Testis (tissue), 3 donors: Measurements from ENCODE around the gene MYO3A. TPM values are rescaled to one million over a fixed set of nuclear protein-coding genes. Genes with fewer than 3 reads are reported as not detected.

Experiments used
- DNase-seq: peaks from one replicate; pipeline ENCODE4 v3.0.0-alpha.2; 2019
- H3K27ac ChIP-seq, 2 donors: fragments of 200-600 bp; sonication (generic); one replicate each; pipeline ENCODE4 v1.5.1; 2019
- H3K27me3 ChIP-seq: fragments of 200-600 bp; sonication (generic); one replicate; pipeline ENCODE4 v1.5.1; 2019
- H3K36me3 ChIP-seq: fragments of 200-600 bp; sonication (generic); one replicate; pipeline ENCODE4 v1.5.1; 2017; ENCODE audit warnings: low read depth; ENCODE audit errors: missing control alignments
- H3K4me1 ChIP-seq: fragments of 200-600 bp; sonication (generic); one replicate; pipeline ENCODE4 v1.5.1; 2019
- H3K4me3 ChIP-seq, 2 donors: fragments of 200-600 bp; sonication (generic); one replicate each; pipeline ENCODE4 v1.5.1; 2017 to 2019
- H3K9me3 ChIP-seq: fragments of 200-600 bp; sonication (generic); one replicate; pipeline ENCODE4 v1.5.1; 2017
- POLR2A ChIP-seq: fragments of 450-650 bp; IDR thresholded peaks from one replicate; pipeline ENCODE4 v1.6.1; 2017; ENCODE audit warnings: antibody characterized with exemption, mild to moderate bottlenecking, moderate library complexity
- WGBS, 2 donors: methylation state at CpG; one replicate each; pipeline ENCODE4 v1.1.5; 2018; 5-methylcytosine and 5-hydroxymethylcytosine counted together
- intact Hi-C: fragments of 100-400 bp; cut with DNase I; formaldehyde crosslinking; loops from one replicate; pipeline ENCODE4 v1.15.1; 2023; ENCODE audit warnings: low total_unique reads
- polyA plus RNA-seq: library from polyadenylated mRNA; stranded (reverse); fragments of 350-450 nt; fragmentation: Illumina TruSeq; extraction: RNeasy Lipid Tissue Mini Kit (QIAGEN cat#74804); gene quantifications from one replicate; pipeline ENCODE4 v1.2.3, GENCODE V29; 2014; ENCODE audit warnings: low read depth, low replicate concordance; ENCODE audit not compliant: insufficient read depth
- total RNA-seq, 2 donors: library from RNA; depleted of rRNA; stranded (reverse); fragments of >200 nt; gene quantifications; one replicate each; pipeline ENCODE4 v1.2.3, GENCODE V29; 2016
- TF ChIP-seq, protein P1 (sequence below), 3 experiments: fragments of 450-650 bp in 2 of 3; fragments of 200-600 bp in 1 of 3; sonication (generic) in 1 of 3; IDR thresholded peaks; one replicate each; pipeline ENCODE4 v1.5.1; 2016 to 2019; ENCODE audit warnings: antibody characterized with exemption in 3 of 3, mild to moderate bottlenecking in 2 of 3, moderate library complexity in 1 of 3

The MYO3A gene
- total and polyA plus RNA-seq, 3 donors from 2014 or later: 8.7 to 21.1 (median 9.5) TPM

DNA sequence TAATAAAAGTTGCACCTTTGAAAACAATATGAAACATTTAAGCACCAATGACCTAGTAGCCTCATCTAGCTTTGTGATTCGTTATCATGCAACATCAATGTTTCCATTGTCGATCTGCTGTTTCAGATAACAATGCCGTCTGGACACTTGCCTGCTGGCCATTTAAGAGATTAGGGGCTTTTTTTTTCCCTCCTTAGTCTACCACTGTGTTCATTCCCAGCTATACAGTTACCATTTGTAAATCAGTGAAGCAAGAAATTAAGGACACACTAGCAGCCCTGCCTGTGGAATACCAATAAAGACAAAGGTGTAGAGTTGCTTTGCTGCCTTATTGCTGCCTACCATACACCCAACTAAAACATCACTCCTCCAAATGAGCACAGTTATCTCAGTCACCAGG lies 37.6 kb upstream of the MYO3A start:
- intact Hi-C loops: no loop called here
- H3K4me1 ChIP-seq: no peaks in the 10 kb centered on the region
- no peak for DNase-seq
- no peaks in the 10 kb centered on the region for H3K9me3 ChIP-seq
- H3K36me3 ChIP-seq: no peaks in the 10 kb centered on the region
- 28 to 39% methylated on average over 3 of the region's 3 CpGs for WGBS, 2 donors
- H3K4me3 ChIP-seq: no peak overlapping the region
- H3K27ac ChIP-seq: no peak overlapping the region
- TF ChIP-seq, protein P1, sequence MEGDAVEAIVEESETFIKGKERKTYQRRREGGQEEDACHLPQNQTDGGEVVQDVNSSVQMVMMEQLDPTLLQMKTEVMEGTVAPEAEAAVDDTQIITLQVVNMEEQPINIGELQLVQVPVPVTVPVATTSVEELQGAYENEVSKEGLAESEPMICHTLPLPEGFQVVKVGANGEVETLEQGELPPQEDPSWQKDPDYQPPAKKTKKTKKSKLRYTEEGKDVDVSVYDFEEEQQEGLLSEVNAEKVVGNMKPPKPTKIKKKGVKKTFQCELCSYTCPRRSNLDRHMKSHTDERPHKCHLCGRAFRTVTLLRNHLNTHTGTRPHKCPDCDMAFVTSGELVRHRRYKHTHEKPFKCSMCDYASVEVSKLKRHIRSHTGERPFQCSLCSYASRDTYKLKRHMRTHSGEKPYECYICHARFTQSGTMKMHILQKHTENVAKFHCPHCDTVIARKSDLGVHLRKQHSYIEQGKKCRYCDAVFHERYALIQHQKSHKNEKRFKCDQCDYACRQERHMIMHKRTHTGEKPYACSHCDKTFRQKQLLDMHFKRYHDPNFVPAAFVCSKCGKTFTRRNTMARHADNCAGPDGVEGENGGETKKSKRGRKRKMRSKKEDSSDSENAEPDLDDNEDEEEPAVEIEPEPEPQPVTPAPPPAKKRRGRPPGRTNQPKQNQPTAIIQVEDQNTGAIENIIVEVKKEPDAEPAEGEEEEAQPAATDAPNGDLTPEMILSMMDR (IDR thresholded peaks at IDR 0.05): no peak
- TF ChIP-seq POLR2A: no peak
- no peaks in the 10 kb centered on the region for H3K27me3 ChIP-seq

DNA sequence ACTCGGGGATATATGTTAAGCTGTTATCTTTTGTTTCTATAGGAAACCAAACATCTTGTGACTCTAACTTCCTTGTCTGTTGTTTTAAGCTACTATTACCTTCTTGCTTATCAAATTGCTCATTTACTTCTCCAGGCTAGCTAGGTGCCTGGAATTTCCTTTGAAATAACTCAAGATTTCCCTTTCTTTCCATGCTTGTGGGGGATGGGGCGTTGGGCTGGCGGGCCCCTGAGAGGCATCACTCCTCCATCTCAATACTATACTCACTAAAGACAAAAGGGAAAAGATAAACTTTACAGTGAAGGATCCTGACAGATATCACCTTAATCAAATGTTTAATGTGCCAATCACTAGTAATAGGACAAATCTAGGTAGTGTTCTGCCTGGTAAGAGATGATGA lies 34.7 kb upstream of the MYO3A start:
- TF ChIP-seq, protein P1 (IDR thresholded peaks at IDR 0.05): no peak
- no peak for TF ChIP-seq POLR2A
- intact Hi-C loops: no loop called here
- H3K4me3 ChIP-seq: no peak overlapping the region
- H3K4me1 ChIP-seq: no peaks in the 10 kb centered on the region
- 67 to 69% methylated on average over 3 of the region's 3 CpGs for WGBS, 2 donors
- no peaks in the 10 kb centered on the region for H3K36me3 ChIP-seq
- no peaks in the 10 kb centered on the region for H3K9me3 ChIP-seq
- H3K27ac ChIP-seq: no peak overlapping the region
- DNase-seq: no peak
- no peaks in the 10 kb centered on the region for H3K27me3 ChIP-seq

DNA sequence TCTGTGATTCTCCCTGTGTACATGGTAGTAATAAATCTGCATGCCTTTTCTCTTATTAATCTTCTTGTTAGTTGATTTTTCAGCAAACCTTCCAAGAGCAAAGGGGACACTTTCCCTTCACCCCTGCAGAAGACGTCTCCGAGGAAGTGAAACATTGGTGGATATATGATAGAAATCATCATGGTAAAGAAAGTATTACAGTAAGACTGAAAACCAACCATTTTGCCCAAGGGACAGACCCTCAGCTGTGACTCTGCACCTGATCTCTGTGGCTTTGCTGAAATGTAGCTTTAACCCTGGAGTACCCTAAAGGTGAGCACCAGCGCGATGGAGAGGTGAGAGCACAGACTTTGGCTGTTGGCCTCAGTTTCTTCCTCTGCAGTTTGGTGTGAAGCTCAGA lies 32.8 kb upstream of the MYO3A start:
- no peak overlapping the region for H3K27ac ChIP-seq
- H3K9me3 ChIP-seq: no peaks in the 10 kb centered on the region
- H3K27me3 ChIP-seq: no peaks in the 10 kb centered on the region
- intact Hi-C loops: no loop called here
- no peak for DNase-seq
- no peaks in the 10 kb centered on the region for H3K36me3 ChIP-seq
- no peaks in the 10 kb centered on the region for H3K4me1 ChIP-seq
- no peak for TF ChIP-seq POLR2A
- no peak overlapping the region for H3K4me3 ChIP-seq
- 84 to 92% methylated on average over 4 of the region's 4 CpGs for WGBS, 2 donors

DNA sequence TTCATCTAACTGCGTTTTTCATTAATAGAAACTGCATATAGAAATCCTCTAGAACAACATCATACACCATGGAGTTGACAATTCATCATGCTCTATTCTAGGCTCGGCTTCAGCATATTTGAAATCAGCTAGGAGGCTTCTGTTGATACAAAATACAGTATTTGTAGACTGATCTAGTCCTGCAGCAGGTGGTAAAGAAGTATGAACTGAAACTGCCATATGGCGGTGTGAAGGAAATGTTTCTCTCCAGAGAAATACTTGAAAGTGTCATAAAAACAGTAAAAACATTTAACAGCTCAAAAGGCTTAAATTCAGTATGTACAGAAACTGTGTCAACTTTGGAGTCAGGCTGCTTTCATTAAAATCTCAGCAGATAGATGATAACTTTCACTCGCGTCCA lies 32.0 kb upstream of the MYO3A start:
- intact Hi-C loops: no loop called here
- no peak for DNase-seq
- H3K4me1 ChIP-seq: no peaks in the 10 kb centered on the region
- no peak for TF ChIP-seq POLR2A
- TF ChIP-seq, protein P1 (IDR thresholded peaks at IDR 0.05): no peak
- no peaks in the 10 kb centered on the region for H3K9me3 ChIP-seq
- H3K4me3 ChIP-seq: no peak overlapping the region
- no peaks in the 10 kb centered on the region for H3K27me3 ChIP-seq
- no peaks in the 10 kb centered on the region for H3K36me3 ChIP-seq
- no peak overlapping the region for H3K27ac ChIP-seq
- 90 to 93% methylated on average over 5 of the region's 5 CpGs for WGBS, 2 donors

DNA sequence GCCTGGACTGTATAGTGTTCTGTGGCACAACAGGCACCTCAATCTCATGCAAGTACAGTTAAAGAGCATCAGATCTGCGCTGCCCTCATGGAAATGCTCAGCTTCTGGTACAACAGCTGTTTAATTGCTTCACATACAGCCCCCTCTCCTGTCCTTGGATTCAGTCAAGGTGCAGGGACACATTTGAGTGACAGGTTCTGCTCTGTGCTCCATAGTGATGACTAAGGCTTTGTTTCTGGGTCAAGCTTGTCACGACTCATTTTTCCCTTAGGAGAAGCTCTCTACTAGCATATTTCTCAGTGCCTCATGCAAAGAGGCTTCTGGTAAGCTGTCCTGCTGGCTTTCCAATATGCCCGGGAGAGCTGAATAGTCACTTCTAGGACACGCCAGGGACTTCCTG lies 26.8 kb upstream of the MYO3A start:
- DNase-seq: no peak
- 60 to 84% methylated on average over 4 of the region's 4 CpGs for WGBS, 2 donors
- intact Hi-C loops: no loop called here
- H3K9me3 ChIP-seq: no peaks in the 10 kb centered on the region
- H3K27me3 ChIP-seq: no peaks in the 10 kb centered on the region
- H3K4me1 ChIP-seq: no peaks in the 10 kb centered on the region
- TF ChIP-seq, protein P1 (IDR thresholded peaks at IDR 0.05): no peak
- TF ChIP-seq POLR2A: no peak
- no peak overlapping the region for H3K27ac ChIP-seq
- no peak overlapping the region for H3K4me3 ChIP-seq
- no peaks in the 10 kb centered on the region for H3K36me3 ChIP-seq
